HuH-7.5 (cell line): ENCODE measurements around the gene NXT2.
"Not testable (repeated sequence)": the region's sequence is repeated elsewhere in the genome, so short reads cannot be mapped to it uniquely, and the experiment has no call there.

ENCODE experiments used
- DNase-seq: peaks from one replicate; pipeline ENCODE4 v3.0.0; 2011; ENCODE audit warnings: low spot score

The NXT2 gene

DNA sequence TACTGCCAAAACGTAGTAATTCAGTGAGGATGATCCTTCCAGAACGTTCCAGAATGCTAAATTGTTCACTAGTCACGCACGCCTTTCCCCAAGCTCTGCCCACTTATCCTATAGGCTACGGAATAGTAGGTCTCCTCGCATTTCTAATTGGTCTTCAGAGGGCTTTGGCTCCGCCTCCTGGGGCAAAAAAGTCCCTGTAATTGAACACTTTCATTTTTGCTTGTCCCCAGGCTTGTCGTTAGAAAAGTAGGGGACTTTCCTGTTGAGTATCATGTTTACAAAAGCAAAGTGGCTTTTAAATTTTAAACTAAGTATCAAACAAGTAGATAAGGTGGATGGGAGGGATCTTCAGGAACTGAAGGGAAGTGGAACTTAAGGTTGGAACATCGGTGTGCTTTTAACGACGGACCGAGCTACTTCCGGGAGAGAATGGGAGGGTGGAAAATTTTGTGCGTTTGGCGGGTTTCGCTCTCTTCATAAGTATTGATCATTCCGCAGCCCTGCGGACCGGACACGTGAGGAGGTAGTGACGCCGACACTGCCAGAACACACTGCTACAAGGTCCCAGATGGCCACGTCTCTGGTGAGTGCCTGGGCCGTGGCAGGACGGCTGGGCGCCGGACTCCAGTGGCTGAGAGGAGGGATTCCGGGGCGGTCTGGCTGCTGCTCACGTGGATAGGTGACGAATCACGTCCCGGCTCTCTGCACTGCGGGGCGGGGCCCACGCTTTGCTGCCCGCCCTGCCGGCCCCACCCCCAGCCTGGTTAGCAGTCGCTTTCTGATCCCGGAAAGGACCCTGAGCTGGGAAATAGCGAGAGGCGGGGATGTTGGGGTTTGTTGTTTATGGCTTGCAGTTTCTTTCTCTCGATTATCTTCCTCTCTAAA is at the start of gene NXT2:
NXT2 (plus strand) TSS at position 406 of the 885 bp plus-strand sequence; CDS start at position 569, 163 bp downstream.
- peak; percentile 52 for DNase-seq

GRCh38 chrX:109487640-109488039 is 49.0 kb upstream of the NXT2 start:
- DNase-seq, result no peak

GRCh38 chrX:109489174-109489573 is 47.5 kb upstream of the NXT2 start:
- no peak for DNase-seq

GRCh38 chrX:109498434-109498833 is 38.2 kb upstream of the NXT2 start:
- no peak for DNase-seq

DNA sequence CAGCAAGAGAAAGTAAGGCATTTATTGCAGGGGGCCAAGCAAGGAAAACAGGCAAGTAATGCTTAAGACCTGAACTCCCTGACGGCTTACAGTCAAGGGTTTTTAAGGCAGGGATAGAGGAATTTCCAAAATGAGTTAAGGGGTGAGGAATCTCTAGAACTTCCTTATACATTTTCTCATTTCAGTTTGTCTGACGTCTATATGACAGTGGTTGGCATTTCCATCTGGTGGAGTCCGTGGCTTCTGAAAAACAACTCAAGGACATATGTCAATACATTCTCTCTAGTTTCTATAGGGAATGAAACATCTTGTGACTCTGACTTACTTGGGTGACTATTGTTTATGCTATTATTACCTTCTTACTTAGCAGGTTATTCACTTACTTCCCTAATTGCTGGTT is 35.5 kb upstream of the NXT2 start:
- DNase-seq, result no peak

DNA sequence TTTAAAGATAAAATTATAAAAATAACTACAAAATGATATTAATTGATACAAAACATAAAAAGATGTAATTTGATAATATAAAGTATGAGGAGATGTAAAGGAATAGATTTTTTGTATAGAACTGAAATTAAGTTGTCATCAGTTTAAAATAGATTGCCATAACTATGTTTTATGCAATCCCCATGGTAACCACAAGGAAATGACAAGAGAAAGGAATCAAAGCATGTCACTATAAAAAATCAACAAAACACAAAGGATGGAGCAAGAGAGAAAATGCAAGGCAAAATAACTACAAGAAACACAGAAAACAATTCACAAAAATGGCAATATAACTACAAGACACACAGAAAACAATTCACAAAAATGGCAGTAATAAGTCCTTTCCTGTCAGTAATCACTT is 27.7 kb upstream of the NXT2 start:
- no peak for DNase-seq

DNA sequence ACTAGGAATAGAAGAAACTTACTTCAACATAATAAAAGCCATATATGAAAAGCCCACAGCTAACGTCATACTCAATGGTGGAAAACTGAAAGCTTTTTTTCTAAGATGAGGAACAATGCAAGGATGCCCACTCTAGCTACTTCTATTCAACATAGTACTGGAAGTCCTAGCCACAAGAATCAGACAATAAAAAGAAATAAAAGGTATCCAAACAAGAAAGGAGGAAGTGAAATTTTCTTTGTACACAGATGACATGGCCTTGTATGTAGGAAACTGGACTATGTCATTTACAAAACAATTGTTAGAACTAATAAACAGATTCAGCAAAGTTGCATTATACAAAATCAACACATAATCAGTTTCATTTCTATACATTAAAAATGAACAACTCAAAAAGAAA is 25.5 kb upstream of the NXT2 start:
- DNase-seq, result no peak

GRCh38 chrX:109519001-109519400 is 17.6 kb upstream of the NXT2 start:
- no peak for DNase-seq

GRCh38 chrX:109533005-109533404 is 3.6 kb upstream of the NXT2 start:
- no peak for DNase-seq

DNA sequence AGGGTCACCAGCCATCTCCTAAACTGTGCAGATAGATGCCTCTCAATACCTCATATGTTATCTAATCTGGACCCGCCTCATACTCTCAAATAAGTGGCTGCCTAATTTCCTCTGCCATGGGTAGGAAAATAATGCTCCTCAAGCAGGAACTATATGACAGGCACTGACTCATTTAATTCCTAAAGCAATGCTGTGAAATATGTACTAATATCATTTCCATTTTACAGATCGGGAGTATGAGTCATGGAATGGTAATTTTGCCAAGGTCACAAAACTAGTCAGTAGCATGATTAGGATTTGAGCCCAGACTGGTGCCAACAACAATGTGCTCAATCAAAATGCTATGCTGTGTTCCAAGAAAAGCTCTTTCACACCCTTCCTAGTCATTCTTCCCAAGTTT is 3.0 kb upstream of the NXT2 start:
- DNase-seq, result no peak

- no peak for DNase-seq
Measured at GRCh38 chrX:109534933-109535332, 1.7 kb upstream of the NXT2 start.

DNA sequence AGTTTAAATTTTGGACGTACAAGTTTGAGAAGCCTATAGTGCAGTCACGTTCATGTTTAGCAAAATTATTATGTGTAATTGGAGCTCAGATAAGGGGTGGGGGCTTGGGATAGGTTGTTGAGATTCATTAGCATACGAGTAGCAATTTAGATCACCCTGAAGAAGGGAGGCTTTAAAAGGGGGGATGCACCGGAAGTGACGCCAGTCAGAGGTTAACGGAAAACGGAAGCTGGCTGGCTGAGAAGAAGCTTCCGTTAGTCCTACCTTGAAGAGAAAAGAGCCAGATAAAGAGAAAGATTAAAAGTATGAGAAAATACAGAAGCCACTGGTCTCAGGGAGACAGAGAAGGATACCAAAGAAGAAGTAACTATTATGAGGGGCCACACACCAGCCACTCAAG is 1.1 kb upstream of the NXT2 start:
- DNase-seq, result no peak

DNA sequence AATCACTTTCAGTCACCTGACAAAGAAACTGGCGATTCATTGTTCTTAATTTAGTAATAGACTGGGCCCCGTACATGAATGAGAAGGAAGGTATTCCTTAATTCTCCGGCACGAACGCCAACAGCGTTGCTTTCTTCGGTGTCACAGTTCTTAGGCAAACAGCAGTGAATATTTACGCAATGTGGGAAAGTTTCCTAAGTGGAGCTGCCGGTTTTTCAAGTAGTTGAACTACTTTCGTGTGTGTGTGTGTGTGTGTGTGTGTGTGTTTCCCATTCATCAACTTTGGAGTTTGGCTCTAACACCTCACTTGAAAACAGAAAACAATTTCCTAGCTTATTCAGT is 651 bp downstream of the NXT2 start:
- peak; percentile 3 for DNase-seq

DNA sequence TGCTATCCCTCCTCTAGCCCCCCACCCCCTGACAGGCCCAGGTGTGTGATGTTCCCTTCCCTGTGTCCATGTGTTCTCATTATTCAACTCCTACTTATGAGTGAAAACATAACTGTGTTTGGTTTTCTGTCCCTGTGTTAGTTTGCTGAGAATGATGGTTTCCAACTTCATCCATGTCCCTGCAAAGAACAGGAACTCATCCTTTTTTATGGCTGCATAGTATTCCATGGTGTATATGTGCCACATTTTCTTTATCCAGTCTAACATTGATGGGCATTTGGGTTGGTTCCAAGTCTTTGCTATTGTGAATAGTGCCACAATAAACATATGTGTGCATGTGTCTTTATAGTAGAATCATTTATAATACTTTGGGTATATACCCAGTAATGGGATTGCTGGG is 2.4 kb downstream of the NXT2 start:
- not testable (repeated sequence) for DNase-seq

GRCh38 chrX:109553862-109554261 is 17.2 kb downstream of the NXT2 start:
- DNase-seq, result no peak

- DNase-seq, result not testable (repeated sequence)
Measured at GRCh38 chrX:109576083-109576482, 39.4 kb downstream of the NXT2 start.

DNA sequence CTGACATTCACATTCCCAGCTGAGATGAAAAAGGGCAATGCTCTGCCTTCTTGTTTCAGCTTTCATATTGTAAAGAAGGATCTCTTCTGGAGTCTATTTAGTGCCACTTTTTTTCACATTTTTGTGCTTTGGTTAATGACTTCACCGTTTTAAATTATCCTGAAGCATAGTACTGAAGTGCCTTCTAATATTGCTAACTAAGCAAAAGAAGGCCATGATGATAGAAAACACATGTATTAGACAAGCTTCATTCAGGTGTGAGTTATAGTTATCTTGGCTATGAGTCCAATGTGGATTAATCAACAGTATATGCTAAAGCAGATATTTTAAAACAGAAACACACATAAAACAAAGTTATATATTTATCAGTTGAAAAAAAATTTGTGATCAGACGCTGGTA is 40.4 kb downstream of the NXT2 start:
- no peak for DNase-seq

DNA sequence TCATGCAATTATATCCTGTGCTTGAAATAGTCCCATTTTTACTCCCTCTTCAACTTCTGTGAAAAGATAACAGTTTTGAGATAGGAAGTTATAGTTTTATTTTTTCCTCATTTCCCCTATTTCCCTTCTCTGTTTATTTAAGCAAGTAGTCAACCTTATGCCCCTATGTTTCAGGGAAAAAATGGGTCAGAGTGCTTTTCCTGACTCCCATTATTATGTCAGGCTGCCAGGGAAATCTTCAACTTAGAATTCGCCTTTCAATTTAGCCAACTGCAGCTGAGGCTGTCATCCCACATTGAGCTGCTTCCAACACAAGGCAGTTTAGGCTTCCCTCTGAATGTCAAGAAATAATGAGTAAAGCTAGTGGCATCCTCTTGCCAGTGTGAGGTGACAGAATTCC is 42.3 kb downstream of the NXT2 start:
- no peak for DNase-seq

DNA sequence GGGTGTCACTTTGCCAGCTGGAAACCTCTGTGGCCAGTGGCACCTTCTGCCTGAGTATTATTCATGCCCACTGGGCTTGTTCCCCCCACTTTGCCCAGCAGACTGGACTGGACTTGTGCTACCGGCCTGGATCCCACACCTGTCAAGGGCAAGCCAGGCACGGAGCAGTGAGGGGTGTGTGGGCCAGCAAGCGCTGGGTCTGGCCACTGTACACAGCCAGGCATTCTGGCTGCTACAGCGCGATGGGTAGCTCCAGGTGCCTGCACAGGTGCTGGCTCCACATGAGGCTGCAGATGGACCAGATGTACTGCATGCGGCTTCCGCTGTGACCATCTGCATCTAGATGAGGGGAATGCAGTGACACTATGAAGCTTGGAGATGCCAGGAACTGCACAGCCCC is 48.8 kb downstream of the NXT2 start:
- no peak for DNase-seq

- no peak for DNase-seq
Measured at GRCh38 chrX:109590176-109590575, 53.5 kb downstream of the NXT2 start.
